HG03575 (cell line): ENCODE measurements around the gene ZNF76.

Experiments
- ATAC-seq: cut with Tn5 transposase; IDR thresholded peaks from one replicate; pipeline ENCODE4 v1.9.1; 2021; ENCODE audit not compliant: unreplicated experiment, insufficient number of reproducible peaks, low FRiP score; ENCODE audit errors: extremely low read depth

ZNF76 gene

GRCh38 chr6:35231563-35231962 lies 28.0 kb upstream of the ZNF76 start:
- ATAC-seq, result no peak

- no peak for ATAC-seq
Measured at GRCh38 chr6:35234901-35235300, 24.6 kb upstream of the ZNF76 start.

GRCh38 chr6:35236223-35236622 lies 23.3 kb upstream of the ZNF76 start:
- no peak for ATAC-seq

GRCh38 chr6:35237476-35237875 lies 22.1 kb upstream of the ZNF76 start:
- no peak for ATAC-seq

DNA sequence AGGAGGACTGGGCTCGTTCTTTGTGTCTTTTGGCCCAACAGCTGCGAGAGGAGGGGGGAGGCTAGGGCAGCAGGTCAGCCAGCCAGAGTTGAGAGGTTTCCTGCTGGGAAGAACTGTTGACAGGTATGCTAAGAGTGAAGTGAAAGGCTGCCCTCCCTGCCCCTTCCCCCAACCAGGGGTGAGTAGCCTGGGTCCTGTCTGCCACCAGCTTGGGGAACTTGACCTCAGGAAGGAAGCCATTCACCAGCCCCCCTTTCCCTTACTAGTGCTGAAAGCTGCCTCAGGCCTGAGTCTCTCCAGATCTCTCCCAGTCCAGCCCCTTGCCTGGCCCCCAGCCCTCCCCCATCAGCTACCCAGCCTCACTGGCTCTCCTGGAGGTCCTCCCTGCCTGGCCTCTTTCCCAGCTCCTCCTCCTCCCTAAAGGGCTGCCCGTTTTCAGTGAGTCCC lies 20.7 kb upstream of the ZNF76 start:
- ATAC-seq, result no peak

DNA sequence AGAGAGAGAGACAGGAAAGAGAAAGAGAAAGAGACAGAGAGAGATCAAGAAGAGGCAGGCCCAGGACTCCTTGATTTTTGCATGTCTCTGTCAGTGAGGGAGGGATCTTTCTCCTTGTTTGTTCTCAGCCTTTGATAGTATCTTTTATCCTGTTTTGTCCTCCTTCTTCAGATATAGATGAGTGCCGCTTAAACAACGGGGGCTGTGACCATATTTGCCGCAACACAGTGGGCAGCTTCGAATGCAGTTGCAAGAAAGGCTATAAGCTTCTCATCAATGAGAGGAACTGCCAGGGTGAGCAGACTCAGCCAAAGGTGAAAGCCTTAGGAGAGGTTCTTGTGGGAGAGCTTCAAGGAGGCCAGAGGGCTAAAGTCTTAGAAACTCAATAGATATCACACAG lies 20.0 kb upstream of the ZNF76 start:
- no peak for ATAC-seq

DNA sequence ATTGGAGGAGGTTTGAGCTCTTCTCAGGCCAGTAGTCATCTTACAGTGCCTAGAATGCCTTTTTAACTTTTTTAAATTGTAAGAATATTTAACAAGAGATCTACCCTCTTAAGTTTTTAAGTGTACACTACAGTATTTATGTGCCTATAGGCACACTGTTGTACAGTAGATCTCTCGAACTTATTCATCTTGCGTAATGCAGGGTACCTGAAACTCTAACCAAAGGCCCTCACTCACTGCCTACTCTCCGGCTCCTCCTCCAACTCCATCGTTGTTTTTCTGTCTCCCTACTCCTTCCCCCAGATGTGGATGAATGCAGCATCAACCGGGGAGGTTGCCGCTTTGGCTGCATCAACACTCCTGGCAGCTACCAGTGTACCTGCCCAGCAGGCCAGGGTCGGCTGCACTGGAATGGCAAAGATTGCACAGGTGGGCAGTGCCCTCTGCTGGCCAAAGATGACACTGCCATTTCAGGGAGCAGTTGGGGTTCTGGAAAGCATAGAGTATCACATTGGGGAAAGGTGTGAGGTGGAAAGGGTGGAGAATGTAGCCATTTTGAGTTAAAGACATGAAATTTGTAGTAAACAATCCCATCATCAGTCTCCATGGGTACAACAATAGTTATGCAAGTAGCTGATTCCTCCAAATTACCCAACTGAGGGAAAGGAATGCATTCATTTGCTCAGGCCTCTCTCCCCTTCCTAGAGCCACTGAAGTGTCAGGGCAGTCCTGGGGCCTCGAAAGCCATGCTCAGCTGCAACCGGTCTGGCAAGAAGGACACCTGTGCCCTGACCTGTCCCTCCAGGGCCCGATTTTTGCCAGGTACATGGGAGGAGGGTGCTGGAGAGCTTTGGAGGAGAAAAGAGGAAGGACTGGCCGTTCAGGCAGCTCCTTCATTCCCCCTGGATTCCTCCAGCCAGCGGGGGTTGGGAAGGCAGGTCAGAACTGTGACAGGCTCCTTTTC lies 18.4 kb upstream of the ZNF76 start:
- no peak for ATAC-seq

DNA sequence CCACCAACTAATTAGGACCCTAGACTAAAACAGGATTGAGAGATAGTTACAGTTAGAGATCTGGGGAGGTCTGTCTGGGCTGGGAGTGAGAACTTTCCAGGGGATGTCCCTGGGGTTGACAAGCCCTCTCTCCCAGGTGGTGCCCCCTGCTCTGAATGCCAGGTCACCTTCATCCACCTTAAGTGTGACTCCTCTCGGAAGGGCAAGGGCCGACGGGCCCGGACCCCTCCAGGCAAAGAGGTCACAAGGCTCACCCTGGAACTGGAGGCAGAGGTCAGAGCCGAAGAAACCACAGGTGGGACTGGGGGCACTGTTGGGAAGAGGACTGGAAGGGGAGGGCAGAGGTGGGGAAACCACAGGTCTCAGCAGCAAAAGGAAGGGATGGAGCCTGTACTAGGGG lies 17.0 kb upstream of the ZNF76 start:
- no peak for ATAC-seq

DNA sequence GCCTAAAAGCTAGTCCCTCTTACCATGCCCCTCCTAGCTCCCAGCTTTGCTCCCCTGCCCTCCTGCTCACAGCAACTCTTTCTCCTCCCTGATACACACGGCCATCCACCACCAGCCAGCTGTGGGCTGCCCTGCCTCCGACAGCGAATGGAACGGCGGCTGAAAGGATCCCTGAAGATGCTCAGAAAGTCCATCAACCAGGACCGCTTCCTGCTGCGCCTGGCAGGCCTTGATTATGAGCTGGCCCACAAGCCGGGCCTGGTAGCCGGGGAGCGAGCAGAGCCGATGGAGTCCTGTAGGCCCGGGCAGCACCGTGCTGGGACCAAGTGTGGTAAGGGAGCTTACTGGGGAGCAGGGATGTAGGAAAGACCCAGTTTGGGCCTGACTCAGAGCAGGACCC lies 16.6 kb upstream of the ZNF76 start:
- no peak for ATAC-seq

- no peak for ATAC-seq
Measured at GRCh38 chr6:35243386-35243958, 16.1 kb upstream of the ZNF76 start.

GRCh38 chr6:35244551-35244950 lies 15.0 kb upstream of the ZNF76 start:
- ATAC-seq, result no peak

DNA sequence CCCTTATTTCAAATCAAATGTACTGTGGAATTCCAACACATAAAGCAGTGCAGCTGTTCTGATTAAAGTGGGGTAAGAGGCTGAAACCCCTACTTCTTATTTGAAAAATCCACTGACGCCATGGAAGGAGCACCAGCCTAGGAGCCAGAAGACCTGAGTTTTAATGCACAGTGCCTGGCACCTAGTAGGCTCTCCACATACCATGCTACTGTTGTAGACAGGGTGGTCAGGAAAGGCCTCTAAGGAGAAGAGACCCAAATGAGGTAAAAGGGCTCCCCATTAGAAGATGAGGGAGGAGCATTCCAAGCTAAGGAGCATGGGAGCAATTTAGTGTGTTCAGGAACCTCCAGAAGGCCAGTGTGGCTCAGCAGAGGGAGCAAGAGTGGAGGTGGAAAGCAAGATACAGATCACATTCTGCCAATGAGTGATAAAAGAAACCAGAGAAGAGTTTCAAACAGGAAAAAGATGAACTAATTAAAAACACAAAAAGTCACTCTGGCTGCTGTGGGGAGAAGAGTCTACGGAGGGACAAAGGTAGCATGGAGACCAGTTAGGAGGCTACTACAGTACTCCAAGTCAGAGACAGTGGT lies 11.8 kb upstream of the ZNF76 start:
- ATAC-seq, result no peak

DNA sequence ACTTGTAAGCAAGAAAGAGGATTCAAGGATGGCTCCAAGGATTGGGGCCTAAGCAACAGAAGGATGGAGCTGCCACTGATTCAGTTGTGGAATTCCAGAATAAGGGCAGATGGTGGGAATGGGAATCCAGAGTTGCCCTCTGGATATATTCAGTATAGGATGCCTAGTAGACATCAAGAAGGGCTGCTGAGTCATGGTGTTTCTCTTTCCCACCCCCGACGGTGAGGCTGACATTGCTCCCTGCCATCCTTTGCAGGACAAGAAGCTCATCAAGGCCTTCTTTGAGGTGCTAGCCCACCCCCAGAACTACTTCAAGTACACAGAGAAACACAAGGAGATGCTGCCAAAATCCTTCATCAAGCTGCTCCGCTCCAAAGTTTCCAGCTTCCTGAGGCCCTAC lies 11.2 kb upstream of the ZNF76 start:
- no peak for ATAC-seq

DNA sequence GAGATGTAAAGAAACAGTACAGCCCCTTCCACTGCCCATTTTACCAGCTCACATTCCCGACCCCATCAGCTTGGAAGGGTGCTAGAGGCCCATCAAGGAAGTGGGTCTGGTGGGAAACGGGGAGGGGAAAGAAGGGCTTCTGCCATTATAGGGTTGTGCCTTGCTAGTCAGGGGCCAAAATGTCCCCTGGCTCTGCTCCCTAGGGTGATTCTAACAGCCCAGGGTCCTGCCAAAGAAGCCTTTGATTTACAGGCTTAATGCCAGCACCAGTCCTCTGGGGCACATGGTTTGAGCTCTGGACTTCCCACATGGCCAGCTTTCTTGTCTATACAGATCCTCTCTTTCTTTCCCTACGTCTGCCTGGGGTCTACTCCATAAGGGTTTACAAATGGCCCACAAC lies 10.6 kb upstream of the ZNF76 start:
- no peak for ATAC-seq

DNA sequence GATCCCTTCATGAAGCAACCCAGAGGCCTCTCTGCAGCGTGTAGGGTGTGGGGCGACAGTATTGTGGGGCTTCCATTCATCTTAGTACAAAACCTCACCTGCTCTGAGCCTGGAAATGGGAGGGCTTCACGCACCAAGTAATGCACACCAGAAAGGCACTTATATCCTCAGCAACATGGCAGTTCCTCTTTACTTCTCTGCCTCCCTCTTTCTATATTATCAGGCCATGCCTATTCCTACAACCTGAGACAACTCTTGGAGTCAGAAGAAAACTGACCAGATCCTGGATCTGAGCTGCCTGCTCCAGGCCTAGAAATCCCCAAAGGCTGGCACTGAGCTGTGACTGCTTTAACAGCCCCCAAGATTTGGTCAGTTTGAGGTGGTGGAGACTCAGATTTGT lies 7.6 kb upstream of the ZNF76 start:
- ATAC-seq, result no peak

- ATAC-seq, result no peak
Measured at GRCh38 chr6:35253249-35253648, 6.3 kb upstream of the ZNF76 start.

DNA sequence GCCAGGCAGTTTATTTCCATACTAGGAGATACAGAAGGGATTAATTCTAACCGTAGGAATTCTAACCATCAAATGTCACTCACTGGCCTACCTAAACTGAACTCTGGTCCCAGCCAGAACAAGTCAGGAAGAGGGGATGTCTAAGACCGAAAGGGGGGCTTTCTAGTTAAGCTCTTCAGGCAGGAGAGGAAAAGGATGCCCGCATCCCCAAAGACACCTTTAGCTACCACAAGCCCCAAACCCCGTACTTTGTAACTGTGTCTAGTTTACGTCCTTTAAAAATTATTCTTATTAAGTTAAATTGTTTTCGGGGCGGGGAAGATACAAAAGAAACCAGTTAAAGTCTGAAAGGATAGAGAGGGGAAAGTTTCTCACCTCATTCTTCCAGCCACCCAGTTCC lies 1.2 kb upstream of the ZNF76 start:
- ATAC-seq, result no peak

DNA sequence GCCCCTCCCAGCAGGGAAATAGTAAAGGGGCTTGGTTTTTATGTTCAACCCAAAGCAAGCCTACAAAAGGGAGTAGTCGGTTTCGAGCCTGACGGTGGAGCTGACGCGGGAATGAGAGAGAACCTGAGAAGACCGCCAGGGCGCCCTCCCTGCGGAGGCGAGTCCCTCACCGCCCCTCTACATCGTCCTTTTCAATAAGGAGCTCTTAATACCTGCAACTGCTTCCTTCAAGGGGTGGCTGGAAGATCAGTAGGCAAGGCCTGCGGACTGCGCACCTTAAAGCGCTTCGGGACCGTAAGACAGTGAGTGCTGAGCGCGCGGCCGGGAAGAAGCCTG lies 709 bp upstream of the ZNF76 start:
- ATAC-seq, result peak; percentile 14

DNA sequence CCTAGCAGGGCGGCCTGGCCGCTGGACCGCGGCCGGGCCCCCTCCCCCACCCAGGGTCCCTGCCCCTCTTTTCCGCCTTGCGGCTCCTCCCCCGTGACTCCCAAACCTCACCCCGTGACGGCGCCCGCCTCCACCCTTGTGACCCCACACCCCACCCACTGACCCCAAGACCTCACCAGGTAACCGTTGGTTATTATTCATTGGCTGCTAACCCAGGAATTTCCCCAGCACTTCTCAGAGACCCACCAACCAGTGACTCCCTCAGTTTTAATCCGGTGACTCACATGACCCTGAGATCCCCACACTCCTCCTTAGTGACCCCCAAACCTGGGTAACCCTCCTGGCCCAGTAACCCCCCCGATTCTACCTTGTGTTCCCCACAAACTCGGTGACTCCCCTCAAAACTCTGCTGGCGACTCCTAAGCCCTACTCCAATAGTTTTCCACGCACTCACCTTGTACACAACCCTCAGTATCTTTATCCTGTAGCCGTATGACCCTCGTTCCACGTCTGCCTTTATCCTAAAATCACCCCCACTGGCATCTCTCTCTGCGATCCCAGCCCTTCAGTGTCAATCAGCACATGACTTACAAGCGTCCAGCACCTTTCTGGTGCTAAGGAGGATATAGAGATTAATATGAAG lies 534 bp downstream of the ZNF76 start:
- no peak for ATAC-seq
